GM12878 (cell line): ENCODE results near the gene EMILIN2.

Experiments used
- JUND ChIP-seq: IDR thresholded peaks from 2 replicates; pipeline ENCODE4 v1.6.1; 2012; ENCODE audit warnings: low read depth, mild to moderate bottlenecking, low read length, improper control_type of control experiment, moderate library complexity
- POLR2A ChIP-seq: IDR thresholded peaks from 2 replicates; pipeline ENCODE4 v1.6.1; 2011; ENCODE audit warnings: low read depth, mild to moderate bottlenecking, low read length
- POLR2AphosphoS5 ChIP-seq: IDR thresholded peaks from 2 replicates; pipeline ENCODE4 v1.6.1; 2011; ENCODE audit warnings: mild to moderate bottlenecking, low read length, inconsistent platforms
- SP1 ChIP-seq: IDR thresholded peaks from one replicate; pipeline ENCODE4 v1.6.1; 2011; ENCODE audit warnings: low read depth, low read length
- ZZZ3 ChIP-seq: IDR thresholded peaks from 2 replicates; pipeline ENCODE4 v1.6.1; 2011; ENCODE audit warnings: low read depth; ENCODE audit not compliant: control insufficient read depth, insufficient read length
- TF ChIP-seq, protein P1 (sequence below): IDR thresholded peaks from 2 replicates; pipeline ENCODE4 v1.6.1; 2011; ENCODE audit warnings: low read depth, low read length, improper control_type of control experiment, borderline replicate concordance
- TF ChIP-seq, protein P2 (sequence below), 3 experiments: IDR thresholded peaks in 2 of 3; conservative IDR thresholded peaks in 1 of 3; 2 replicates each; pipeline ENCODE4 v1.5.1; 2011; ENCODE audit warnings: low read depth in 3 of 3, low read length in 3 of 3, mild to moderate bottlenecking in 3 of 3, control low read depth in 2 of 3, moderate library complexity in 2 of 3, inconsistent platforms in 1 of 3, mixed read lengths in 1 of 3; ENCODE audit not compliant: control insufficient read depth in 2 of 3, insufficient read depth in 1 of 3; ENCODE audit errors: extremely low read depth in 1 of 3

GRCh38 chr18:2902327-2902726 is 55.5 kb downstream of the EMILIN2 start:
- TF ChIP-seq SP1 = no peak
- TF ChIP-seq, protein P1, sequence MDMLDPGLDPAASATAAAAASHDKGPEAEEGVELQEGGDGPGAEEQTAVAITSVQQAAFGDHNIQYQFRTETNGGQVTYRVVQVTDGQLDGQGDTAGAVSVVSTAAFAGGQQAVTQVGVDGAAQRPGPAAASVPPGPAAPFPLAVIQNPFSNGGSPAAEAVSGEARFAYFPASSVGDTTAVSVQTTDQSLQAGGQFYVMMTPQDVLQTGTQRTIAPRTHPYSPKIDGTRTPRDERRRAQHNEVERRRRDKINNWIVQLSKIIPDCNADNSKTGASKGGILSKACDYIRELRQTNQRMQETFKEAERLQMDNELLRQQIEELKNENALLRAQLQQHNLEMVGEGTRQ = no peak
- TF ChIP-seq, protein P2, sequence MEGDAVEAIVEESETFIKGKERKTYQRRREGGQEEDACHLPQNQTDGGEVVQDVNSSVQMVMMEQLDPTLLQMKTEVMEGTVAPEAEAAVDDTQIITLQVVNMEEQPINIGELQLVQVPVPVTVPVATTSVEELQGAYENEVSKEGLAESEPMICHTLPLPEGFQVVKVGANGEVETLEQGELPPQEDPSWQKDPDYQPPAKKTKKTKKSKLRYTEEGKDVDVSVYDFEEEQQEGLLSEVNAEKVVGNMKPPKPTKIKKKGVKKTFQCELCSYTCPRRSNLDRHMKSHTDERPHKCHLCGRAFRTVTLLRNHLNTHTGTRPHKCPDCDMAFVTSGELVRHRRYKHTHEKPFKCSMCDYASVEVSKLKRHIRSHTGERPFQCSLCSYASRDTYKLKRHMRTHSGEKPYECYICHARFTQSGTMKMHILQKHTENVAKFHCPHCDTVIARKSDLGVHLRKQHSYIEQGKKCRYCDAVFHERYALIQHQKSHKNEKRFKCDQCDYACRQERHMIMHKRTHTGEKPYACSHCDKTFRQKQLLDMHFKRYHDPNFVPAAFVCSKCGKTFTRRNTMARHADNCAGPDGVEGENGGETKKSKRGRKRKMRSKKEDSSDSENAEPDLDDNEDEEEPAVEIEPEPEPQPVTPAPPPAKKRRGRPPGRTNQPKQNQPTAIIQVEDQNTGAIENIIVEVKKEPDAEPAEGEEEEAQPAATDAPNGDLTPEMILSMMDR (IDR thresholded peaks at IDR 0.05 in 2 of 3, conservative IDR thresholded peaks at IDR 0.05 in 1 of 3; ENCODE audit: control insufficient read depth in 2 of 3, extremely low read depth in 1 of 3, insufficient read depth in 1 of 3, low read depth in 3 of 3, low read length in 3 of 3) = no peak
- no peak for TF ChIP-seq ZZZ3
- no peak for TF ChIP-seq JUND
- TF ChIP-seq POLR2A = no peak
- no peak for TF ChIP-seq POLR2AphosphoS5
